ENCODE results near the gene SERBP1. TPM values are rescaled to one million over a fixed set of nuclear protein-coding genes. Genes with fewer than 3 reads are reported as not detected.

The SERBP1 gene
- polyA plus RNA-seq, 4 donors: 360 to 404 (median 391) TPM

DNA sequence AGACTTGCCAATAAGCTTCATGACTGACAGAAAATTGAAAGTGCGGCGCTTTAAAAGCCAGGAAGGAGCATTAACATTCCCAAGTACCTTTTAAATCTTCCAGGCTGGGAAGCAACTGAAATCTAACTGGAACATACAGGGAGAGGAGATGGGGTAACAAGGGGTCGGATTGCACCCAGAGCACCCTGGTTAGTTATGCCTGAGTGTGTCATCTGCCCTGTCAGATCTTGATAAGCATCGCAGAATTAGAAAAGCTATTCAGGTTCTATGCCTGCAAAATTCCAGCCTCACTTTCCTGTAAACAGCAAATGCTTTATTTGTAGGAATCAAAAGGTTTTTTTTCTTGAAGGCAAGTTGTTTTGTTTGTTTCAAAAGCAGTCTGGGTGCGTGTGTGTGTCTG lies 58.5 kb downstream of the SERBP1 start:
- no peak for DNase-seq (ENCODE audit: low read depth in 4 of 4, low spot score in 2 of 4)

DNA sequence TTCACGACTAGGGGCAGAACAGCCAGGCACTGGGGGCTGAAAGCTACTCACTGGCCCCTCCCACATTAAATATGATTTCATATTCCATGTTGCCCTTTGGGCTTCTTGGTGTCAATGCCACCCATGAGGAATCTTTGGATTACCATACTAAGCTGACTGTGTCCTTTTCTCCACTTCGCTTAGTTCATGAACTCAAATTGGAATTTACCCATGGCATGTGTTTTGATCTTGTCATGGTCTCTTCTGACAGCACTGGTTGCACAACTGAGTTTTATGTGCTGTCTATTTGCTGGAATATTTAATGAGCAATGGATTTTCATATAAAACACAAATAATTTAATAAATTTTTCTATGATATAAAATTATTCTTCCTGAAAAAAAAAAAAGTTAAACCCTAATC lies 59.2 kb downstream of the SERBP1 start:
- no peak for DNase-seq (ENCODE audit: low read depth in 4 of 4, low spot score in 2 of 4)

DNA sequence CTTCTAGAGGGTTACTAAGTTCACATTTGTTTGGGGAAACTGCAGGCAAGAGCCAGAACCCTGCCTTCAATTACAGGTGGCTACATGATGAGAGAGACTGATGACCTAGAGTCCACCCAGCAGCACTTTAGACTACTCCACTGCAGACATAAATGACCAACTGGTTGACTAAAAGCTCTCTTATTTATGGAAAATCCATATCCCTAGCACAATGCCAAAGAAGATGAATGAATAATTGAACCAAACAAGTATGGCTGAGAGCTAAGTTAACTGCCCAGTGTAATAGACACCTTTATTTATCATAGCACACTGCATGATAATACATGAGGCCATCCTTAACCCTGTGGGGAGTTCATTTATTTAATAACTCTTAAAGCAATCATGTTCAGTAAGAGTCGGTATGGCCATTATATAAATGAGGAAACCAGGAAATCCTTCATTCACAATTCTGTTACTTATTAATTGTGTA lies 62.1 kb downstream of the SERBP1 start:
- no peak for DNase-seq (ENCODE audit: low read depth in 4 of 4, low spot score in 2 of 4)

DNA sequence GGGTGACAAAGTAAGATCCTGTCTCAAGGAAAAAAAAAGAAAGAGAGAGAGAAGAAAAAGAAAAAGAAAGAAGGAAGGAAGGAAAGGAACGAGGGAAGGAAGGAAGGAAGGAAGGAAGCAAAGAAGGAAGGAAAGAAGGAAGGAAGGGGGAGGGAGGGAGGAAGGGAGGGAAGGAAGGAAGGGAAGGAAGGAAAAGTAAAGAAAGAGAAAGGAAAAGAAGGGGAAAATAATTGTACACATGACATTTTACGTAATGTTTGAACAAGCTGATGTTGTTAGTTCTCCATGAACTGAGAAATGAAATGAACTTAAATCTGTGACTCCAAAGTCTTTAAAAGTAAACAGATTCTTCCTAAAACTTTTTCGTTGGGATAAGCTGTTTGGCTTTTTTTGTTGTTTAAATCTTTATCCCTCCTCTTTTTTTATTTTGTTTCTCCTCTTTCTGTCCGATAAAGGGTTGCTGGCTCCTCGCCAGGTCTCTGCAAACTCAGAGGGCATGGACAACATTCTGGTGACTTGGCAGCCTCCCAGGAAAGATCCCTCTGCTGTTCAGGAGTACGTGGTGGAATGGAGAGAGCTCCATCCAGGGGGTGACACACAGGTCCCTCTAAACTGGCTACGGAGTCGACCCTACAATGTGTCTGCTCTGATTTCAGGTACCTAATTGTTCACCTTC lies 62.7 kb downstream of the SERBP1 start:
- peak in 1 of 4 donors; percentile 18 for DNase-seq (ENCODE audit: low read depth in 4 of 4, low spot score in 2 of 4)

DNA sequence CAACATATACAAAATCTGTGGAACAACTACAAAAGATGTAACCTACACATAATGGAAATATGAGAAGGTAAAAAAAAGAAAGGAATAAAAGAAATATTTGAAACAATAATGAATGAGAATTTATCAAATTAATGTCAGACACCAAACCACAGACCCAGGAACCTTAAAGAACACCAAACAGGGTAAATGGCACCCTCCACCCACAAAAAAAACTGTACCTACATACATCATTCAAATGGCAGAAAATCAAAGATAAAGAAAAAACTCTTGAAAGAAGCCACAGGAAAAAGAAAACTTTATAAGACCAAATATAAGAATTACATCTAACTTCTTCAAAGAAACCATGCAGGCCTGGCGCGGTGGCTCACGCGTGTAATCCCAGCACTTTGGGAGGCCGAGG lies 68.6 kb downstream of the SERBP1 start:
- no peak for DNase-seq (ENCODE audit: low read depth in 4 of 4, low spot score in 2 of 4)

DNA sequence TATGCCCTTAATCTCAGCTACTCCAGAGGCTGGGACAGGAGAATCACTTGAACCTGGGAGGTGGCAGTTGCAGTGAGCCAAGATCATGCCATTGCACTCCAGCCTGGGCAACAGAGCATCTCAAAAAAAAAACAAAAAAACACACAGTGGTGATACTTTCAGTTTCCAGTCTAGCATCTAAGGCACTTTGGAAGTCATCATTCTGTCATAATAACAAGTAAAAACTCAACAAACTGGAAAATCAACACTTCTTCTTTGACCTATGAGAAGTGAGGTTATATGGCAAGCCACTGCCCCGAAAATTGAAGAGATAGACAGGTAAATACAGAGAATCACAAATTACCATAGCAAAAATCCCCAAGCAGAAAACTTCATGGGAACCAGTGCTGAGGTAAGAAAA lies 70.6 kb downstream of the SERBP1 start:
- DNase-seq (ENCODE audit: low read depth in 4 of 4, low spot score in 2 of 4): no peak

Other genes starting within 250 kb of the SERBP1 start
- under 1 TPM; 0.44 to 0.60 (median 0.56) TPM for gene IL12RB2, start 122.5 kb downstream of the SERBP1 start, polyA plus RNA-seq (ENCODE audit: insufficient read length in 4 of 4)

Data from left renal cortex interstitium (tissue), 4 donors.